MM.1S (cell line): ENCODE data around the gene RRP1.

Experiments
- EZH2 ChIP-seq: fragments of 300-600 bp; sonication (generic); optimal IDR thresholded peaks from 2 replicates; pipeline ENCODE3; 2017; ENCODE audit warnings: low read depth, mild to moderate bottlenecking, antibody characterized with exemption, low read length, mixed read lengths
- TF ChIP-seq, protein P1 (sequence below): fragments of 300-600 bp; sonication (generic); IDR thresholded peaks from 2 replicates; pipeline ENCODE4 v1.5.1; 2016; ENCODE audit warnings: antibody characterized with exemption, low read length, mixed read lengths

DNA sequence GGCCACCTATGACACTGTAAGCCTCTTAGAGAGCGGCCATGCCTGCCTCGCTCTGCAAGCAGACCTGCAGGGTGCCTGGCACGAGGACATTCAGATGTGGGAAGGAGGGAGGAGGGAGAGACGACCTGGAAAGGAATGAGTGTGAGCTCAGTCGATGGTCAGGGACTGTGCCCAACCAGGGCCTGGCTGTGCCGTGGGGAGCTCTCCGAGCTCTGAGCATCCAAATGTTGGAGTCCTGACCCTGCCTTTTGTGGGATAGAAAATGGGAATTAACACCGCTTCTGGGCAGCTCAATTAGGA lies 20.6 kb upstream of the RRP1 start:
- TF ChIP-seq, protein P1, sequence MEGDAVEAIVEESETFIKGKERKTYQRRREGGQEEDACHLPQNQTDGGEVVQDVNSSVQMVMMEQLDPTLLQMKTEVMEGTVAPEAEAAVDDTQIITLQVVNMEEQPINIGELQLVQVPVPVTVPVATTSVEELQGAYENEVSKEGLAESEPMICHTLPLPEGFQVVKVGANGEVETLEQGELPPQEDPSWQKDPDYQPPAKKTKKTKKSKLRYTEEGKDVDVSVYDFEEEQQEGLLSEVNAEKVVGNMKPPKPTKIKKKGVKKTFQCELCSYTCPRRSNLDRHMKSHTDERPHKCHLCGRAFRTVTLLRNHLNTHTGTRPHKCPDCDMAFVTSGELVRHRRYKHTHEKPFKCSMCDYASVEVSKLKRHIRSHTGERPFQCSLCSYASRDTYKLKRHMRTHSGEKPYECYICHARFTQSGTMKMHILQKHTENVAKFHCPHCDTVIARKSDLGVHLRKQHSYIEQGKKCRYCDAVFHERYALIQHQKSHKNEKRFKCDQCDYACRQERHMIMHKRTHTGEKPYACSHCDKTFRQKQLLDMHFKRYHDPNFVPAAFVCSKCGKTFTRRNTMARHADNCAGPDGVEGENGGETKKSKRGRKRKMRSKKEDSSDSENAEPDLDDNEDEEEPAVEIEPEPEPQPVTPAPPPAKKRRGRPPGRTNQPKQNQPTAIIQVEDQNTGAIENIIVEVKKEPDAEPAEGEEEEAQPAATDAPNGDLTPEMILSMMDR: no peak
- TF ChIP-seq EZH2: no peak
